Osteocyte (in vitro differentiated cells): ENCODE data around the gene SPPL2A. TPM values are rescaled to one million over a fixed set of nuclear protein-coding genes. Genes with fewer than 3 reads are reported as not detected.
"Not testable (repeated sequence)": the region's sequence is repeated elsewhere in the genome, so short reads cannot be mapped to it uniquely, and the experiment has no call there.

Experiments
- DNase-seq: peaks from one replicate; pipeline ENCODE4 v3.0.0; 2021; ENCODE audit warnings: mixed read lengths; ENCODE audit not compliant: unreplicated experiment; ENCODE audit errors: extremely low spot score
- H3K27ac Mint-ChIP-seq: one replicate; pipeline ENCODE4 v1.8.0; 2021; ENCODE audit warnings: mild to moderate bottlenecking, mixed read lengths; ENCODE audit not compliant: unreplicated experiment
- H3K27me3 Mint-ChIP-seq: one replicate; pipeline ENCODE4 v1.8.0; 2021; ENCODE audit warnings: mixed read lengths; ENCODE audit not compliant: unreplicated experiment
- H3K36me3 Mint-ChIP-seq: one replicate; pipeline ENCODE4 v1.8.0; 2021; ENCODE audit warnings: mixed read lengths; ENCODE audit not compliant: unreplicated experiment
- H3K4me1 Mint-ChIP-seq: one replicate; pipeline ENCODE4 v1.8.0; 2021; ENCODE audit warnings: mixed read lengths; ENCODE audit not compliant: unreplicated experiment
- H3K4me3 Mint-ChIP-seq: one replicate; pipeline ENCODE4 v1.8.0; 2021; ENCODE audit warnings: mild to moderate bottlenecking, moderate library complexity, mixed read lengths; ENCODE audit not compliant: unreplicated experiment
- H3K9me3 Mint-ChIP-seq: one replicate; pipeline ENCODE4 v1.8.0; 2021; ENCODE audit warnings: mixed read lengths; ENCODE audit not compliant: unreplicated experiment
- CTCF ChIP-seq: fragments of 200-600 bp; sonication (generic); IDR thresholded peaks from 2 replicates; pipeline ENCODE4 v1.5.0; 2021; ENCODE audit warnings: antibody characterized with exemption, mild to moderate bottlenecking, moderate library complexity
- total RNA-seq: library from RNA; stranded (reverse); gene quantifications from 2 replicates; pipeline ENCODE4 v1.2.1, GENCODE V29; 2021

Gene SPPL2A
- total RNA-seq, 1 donor from 2014 or later, result 118 TPM

- H3K27ac Mint-ChIP-seq, result no peak overlapping the region
- H3K27me3 Mint-ChIP-seq, result no peaks in the 10 kb centered on the region
- no peak overlapping the region for H3K4me3 Mint-ChIP-seq
- no peaks in the 10 kb centered on the region for H3K4me1 Mint-ChIP-seq
- DNase-seq, result no peak
- peaks cover 19% of the 10 kb centered on the region for H3K36me3 Mint-ChIP-seq
- no peak for TF ChIP-seq CTCF
- H3K9me3 Mint-ChIP-seq, result no peaks in the 10 kb centered on the region
These were observed 54.9 kb downstream of the SPPL2A start for GRCh38 chr15:50710585-50710984.

DNA sequence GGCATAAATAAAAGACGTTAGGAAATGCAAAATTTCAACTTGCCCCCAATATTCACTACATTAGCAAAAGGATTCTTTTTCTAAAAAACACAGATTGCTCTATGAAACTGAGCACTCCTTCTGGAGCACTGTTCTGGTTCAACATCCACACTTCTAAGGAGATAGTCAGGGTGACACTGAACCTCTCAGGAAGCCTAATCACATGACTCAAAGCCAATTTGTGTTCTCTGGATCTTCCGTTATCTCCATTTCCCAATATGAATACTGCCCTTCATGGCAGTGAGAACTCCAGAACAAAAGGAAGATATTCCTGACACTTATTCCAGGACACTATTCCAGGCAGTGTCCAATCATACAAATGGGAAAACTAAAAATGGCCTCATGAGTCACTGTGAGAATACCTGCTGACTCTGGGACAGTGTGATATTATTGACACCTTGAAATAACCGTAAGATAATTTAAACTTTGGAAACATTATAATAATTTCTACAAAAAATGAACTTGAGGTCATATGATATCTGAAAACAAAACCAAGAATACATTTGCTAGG, 57.6 kb downstream of the SPPL2A start:
- Mint-ChIP-seq H3K9me3 (no peaks in the 10 kb centered on the region), H3K4me1 (no peaks in the 10 kb centered on the region), H3K4me3 (no peak overlapping the region), H3K27ac (no peak overlapping the region), H3K27me3 (no peaks in the 10 kb centered on the region), H3K36me3 (peaks cover 21% of the 10 kb centered on the region)
- no peak for TF ChIP-seq CTCF
- no peak for DNase-seq

- Mint-ChIP-seq H3K36me3 (peaks cover 25% of the 10 kb centered on the region), H3K9me3 (no peaks in the 10 kb centered on the region)
- no peak for TF ChIP-seq CTCF
These were observed 62.7 kb downstream of the SPPL2A start for GRCh38 chr15:50702762-50703334.

GRCh38 chr15:50698101-50698500, 67.4 kb downstream of the SPPL2A start:
- no peak for TF ChIP-seq CTCF
- DNase-seq, result no peak
- Mint-ChIP-seq H3K27ac (no peak overlapping the region), H3K36me3 (peaks cover 9% of the 10 kb centered on the region), H3K27me3 (no peaks in the 10 kb centered on the region), H3K4me1 (no peaks in the 10 kb centered on the region), H3K9me3 (no peaks in the 10 kb centered on the region), H3K4me3 (no peak overlapping the region)

More at GRCh38 chr15:50702762-50703334, 62.7 kb downstream of the SPPL2A start:
- no peaks in the 10 kb centered on the region for H3K4me1 Mint-ChIP-seq
- no peak overlapping the region for H3K27ac Mint-ChIP-seq
- no peak for DNase-seq
- no peaks in the 10 kb centered on the region for H3K27me3 Mint-ChIP-seq
- no peak overlapping the region for H3K4me3 Mint-ChIP-seq

DNA sequence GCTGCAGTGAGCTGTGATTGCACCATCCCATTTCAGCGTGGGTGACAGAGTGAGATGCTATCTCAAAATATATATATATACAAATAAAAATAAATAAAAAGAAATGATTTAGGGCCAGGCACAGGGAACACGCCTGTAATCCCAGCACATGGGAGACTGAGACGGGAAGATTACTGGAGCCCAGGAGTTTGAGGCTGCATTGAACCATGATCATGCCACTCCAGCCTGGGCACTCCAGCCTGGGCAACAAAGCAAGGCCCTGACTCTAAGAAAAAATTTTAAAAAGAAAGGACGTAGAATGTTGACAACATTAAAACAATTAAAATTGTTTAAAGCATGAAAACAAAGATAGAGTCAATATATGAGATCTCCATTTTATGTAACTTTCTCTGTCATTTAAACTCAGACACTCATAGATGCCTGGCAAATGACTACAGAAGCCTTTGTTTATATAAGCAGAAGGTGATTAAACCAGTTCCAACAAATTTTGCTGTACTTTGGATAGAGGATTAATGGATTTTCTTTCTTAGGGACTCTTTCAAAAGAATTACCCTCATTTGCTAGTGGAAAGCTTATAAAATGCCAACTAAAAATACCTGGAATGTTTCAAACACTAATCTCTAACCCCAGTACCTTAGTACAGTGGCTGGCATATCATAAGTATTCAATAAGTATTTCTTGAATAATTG, 68.3 kb downstream of the SPPL2A start:
- Mint-ChIP-seq H3K9me3 (no peaks in the 10 kb centered on the region), H3K4me3 (no peak overlapping the region), H3K27ac (no peak overlapping the region), H3K36me3 (peaks cover 9% of the 10 kb centered on the region), H3K4me1 (no peaks in the 10 kb centered on the region), H3K27me3 (no peaks in the 10 kb centered on the region)
- DNase-seq, result no peak
- TF ChIP-seq CTCF, result no peak

- H3K36me3 Mint-ChIP-seq, DNase-seq, H3K27me3 Mint-ChIP-seq, H3K4me3 Mint-ChIP-seq, H3K9me3 Mint-ChIP-seq, H3K27ac Mint-ChIP-seq, H3K4me1 Mint-ChIP-seq: not testable (repeated sequence)
These were observed 70.8 kb downstream of the SPPL2A start for GRCh38 chr15:50694634-50695165.
